Mesothelial cell of epicardium (in vitro differentiated cells): ENCODE measurements around the gene C17orf50. TPM values are rescaled to one million over a fixed set of nuclear protein-coding genes. Genes with fewer than 3 reads are reported as not detected.
A peak's percentile ranks its signal among the peaks of the same experiment; 100 is the strongest.

ENCODE experiments used
- DNase-seq, 2 experiments: peaks; one replicate each; pipeline ENCODE4 v3.0.0; 2021; ENCODE audit warnings: low spot score in 2 of 2; ENCODE audit not compliant: unreplicated experiment in 2 of 2
- H3K27ac Mint-ChIP-seq: 2 replicates; pipeline ENCODE4 v1.8.0; 2021; ENCODE audit warnings: mixed read lengths
- H3K27me3 Mint-ChIP-seq: 2 replicates; pipeline ENCODE4 v1.8.0; 2021; ENCODE audit warnings: low read depth, mixed read lengths
- H3K36me3 Mint-ChIP-seq: 2 replicates; pipeline ENCODE4 v1.8.0; 2021; ENCODE audit warnings: mixed read lengths
- H3K4me1 Mint-ChIP-seq: 2 replicates; pipeline ENCODE4 v1.8.0; 2021; ENCODE audit warnings: mixed read lengths
- H3K4me3 Mint-ChIP-seq: 2 replicates; pipeline ENCODE4 v1.8.0; 2021; ENCODE audit warnings: mild to moderate bottlenecking, moderate library complexity, mixed read lengths
- H3K9me3 Mint-ChIP-seq: 2 replicates; pipeline ENCODE4 v1.8.0; 2021; ENCODE audit warnings: mixed read lengths
- CTCF ChIP-seq: fragments of 200-600 bp; sonication (generic); IDR thresholded peaks from one replicate; pipeline ENCODE4 v1.5.0; 2021; ENCODE audit warnings: antibody characterized with exemption; ENCODE audit not compliant: unreplicated experiment
- total RNA-seq: library from RNA; stranded (reverse); gene quantifications from 3 replicates; pipeline ENCODE4 v1.2.1, GENCODE V29; 2021

C17orf50 gene
- total RNA-seq, 1 donor from 2014 or later: not detected

- H3K4me1 Mint-ChIP-seq: peaks cover 22% of the 10 kb centered on the region
- no peak overlapping the region for H3K4me3 Mint-ChIP-seq
- TF ChIP-seq CTCF: no peak
- no peak overlapping the region for H3K27ac Mint-ChIP-seq
- no peaks in the 10 kb centered on the region for H3K27me3 Mint-ChIP-seq
- DNase-seq: no peak
- no peaks in the 10 kb centered on the region for H3K9me3 Mint-ChIP-seq
- no peaks in the 10 kb centered on the region for H3K36me3 Mint-ChIP-seq
Observed at GRCh38 chr17:35804658-35805192, 44.0 kb downstream of the C17orf50 start.

GRCh38 chr17:35807371-35808144, 46.9 kb downstream of the C17orf50 start:
- Mint-ChIP-seq H3K4me3 (peak overlapping the region; percentile 7), H3K4me1 (peaks cover 31% of the 10 kb centered on the region), H3K27me3 (no peaks in the 10 kb centered on the region), H3K36me3 (no peaks in the 10 kb centered on the region), H3K27ac (peak overlapping the region; percentile 14), H3K9me3 (no peaks in the 10 kb centered on the region)
- no peak for TF ChIP-seq CTCF
- no peak for DNase-seq

GRCh38 chr17:35808240-35808961, 47.7 kb downstream of the C17orf50 start:
- no peaks in the 10 kb centered on the region for H3K36me3 Mint-ChIP-seq
- TF ChIP-seq CTCF: no peak
- no peaks in the 10 kb centered on the region for H3K27me3 Mint-ChIP-seq
- no peaks in the 10 kb centered on the region for H3K9me3 Mint-ChIP-seq
- H3K4me3 Mint-ChIP-seq: peak overlapping the region; percentile 84
- H3K27ac Mint-ChIP-seq: peak overlapping the region; percentile 98
- no peak for DNase-seq
- H3K4me1 Mint-ChIP-seq: peaks cover 35% of the 10 kb centered on the region

GRCh38 chr17:35808962-35809854, 48.5 kb downstream of the C17orf50 start, which contains the start of gene TAF15:
Gene TAF15, plus strand, starts transcription at chr17:35809484. Its CDS starts 86 bp downstream, at chr17:35809570.
- H3K27ac Mint-ChIP-seq: peak within 1 kb of the TSS; percentile 98
- no peaks in the 10 kb centered on the region for H3K27me3 Mint-ChIP-seq
- DNase-seq: peak; percentile 93 to 95
- H3K4me1 Mint-ChIP-seq: peaks cover 40% of the 10 kb centered on the region
- H3K36me3 Mint-ChIP-seq: peaks cover 4% of the 10 kb centered on the region
- no peaks in the 10 kb centered on the region for H3K9me3 Mint-ChIP-seq
- peak within 1 kb of the TSS; percentile 84 for H3K4me3 Mint-ChIP-seq
- no peak for TF ChIP-seq CTCF

GRCh38 chr17:35809855-35810461, 49.3 kb downstream of the C17orf50 start:
- Mint-ChIP-seq H3K36me3 (peaks cover 4% of the 10 kb centered on the region), H3K4me3 (peak overlapping the region; percentile 84), H3K9me3 (no peaks in the 10 kb centered on the region), H3K27ac (peak overlapping the region; percentile 98), H3K4me1 (peaks cover 41% of the 10 kb centered on the region), H3K27me3 (no peaks in the 10 kb centered on the region)
- no peak for TF ChIP-seq CTCF
- DNase-seq: no peak
